Ishikawa (cell line): ENCODE results near the gene LRFN3.

Source experiments
- CEBPB ChIP-seq: IDR thresholded peaks from 2 replicates; pipeline ENCODE4 v1.6.1; 2012
- CREB1 ChIP-seq: IDR thresholded peaks from 2 replicates; pipeline ENCODE4 v1.6.1; 2012; ENCODE audit warnings: low read depth
- EGR1 ChIP-seq: IDR thresholded peaks from 2 replicates; pipeline ENCODE4 v1.6.1; 2012
- EP300 ChIP-seq: IDR thresholded peaks from 2 replicates; pipeline ENCODE4 v1.6.1; 2012; ENCODE audit warnings: borderline replicate concordance
- FOXM1 ChIP-seq: IDR thresholded peaks from 2 replicates; pipeline ENCODE4 v1.6.1; 2012; ENCODE audit warnings: low read depth, borderline replicate concordance
- MAX ChIP-seq: IDR thresholded peaks from 2 replicates; pipeline ENCODE4 v1.6.1; 2012
- NFIC ChIP-seq: IDR thresholded peaks from 2 replicates; pipeline ENCODE4 v1.6.1; 2012
- RAD21 ChIP-seq: IDR thresholded peaks from 2 replicates; pipeline ENCODE4 v1.6.1; 2012; ENCODE audit warnings: low read depth
- TAF1 ChIP-seq: IDR thresholded peaks from 2 replicates; pipeline ENCODE4 v1.6.1; 2012; ENCODE audit warnings: low read depth, mild to moderate bottlenecking
- TCF12 ChIP-seq: IDR thresholded peaks from 2 replicates; pipeline ENCODE4 v1.6.1; 2012; ENCODE audit warnings: low read depth
- TEAD4 ChIP-seq: IDR thresholded peaks from 2 replicates; pipeline ENCODE4 v1.6.1; 2012
- YY1 ChIP-seq: IDR thresholded peaks from 2 replicates; pipeline ENCODE4 v1.6.1; 2012; ENCODE audit warnings: low read depth
- ZBTB7A ChIP-seq: IDR thresholded peaks from 2 replicates; pipeline ENCODE4 v1.6.1; 2012; ENCODE audit warnings: low read depth
- TF ChIP-seq, protein P1 (sequence below): IDR thresholded peaks from 2 replicates; pipeline ENCODE4 v1.6.1; 2012
- TF ChIP-seq, protein P2 (sequence below): IDR thresholded peaks from 2 replicates; pipeline ENCODE4 v1.6.1; 2012; ENCODE audit warnings: low read depth, mild to moderate bottlenecking

Gene LRFN3

DNA sequence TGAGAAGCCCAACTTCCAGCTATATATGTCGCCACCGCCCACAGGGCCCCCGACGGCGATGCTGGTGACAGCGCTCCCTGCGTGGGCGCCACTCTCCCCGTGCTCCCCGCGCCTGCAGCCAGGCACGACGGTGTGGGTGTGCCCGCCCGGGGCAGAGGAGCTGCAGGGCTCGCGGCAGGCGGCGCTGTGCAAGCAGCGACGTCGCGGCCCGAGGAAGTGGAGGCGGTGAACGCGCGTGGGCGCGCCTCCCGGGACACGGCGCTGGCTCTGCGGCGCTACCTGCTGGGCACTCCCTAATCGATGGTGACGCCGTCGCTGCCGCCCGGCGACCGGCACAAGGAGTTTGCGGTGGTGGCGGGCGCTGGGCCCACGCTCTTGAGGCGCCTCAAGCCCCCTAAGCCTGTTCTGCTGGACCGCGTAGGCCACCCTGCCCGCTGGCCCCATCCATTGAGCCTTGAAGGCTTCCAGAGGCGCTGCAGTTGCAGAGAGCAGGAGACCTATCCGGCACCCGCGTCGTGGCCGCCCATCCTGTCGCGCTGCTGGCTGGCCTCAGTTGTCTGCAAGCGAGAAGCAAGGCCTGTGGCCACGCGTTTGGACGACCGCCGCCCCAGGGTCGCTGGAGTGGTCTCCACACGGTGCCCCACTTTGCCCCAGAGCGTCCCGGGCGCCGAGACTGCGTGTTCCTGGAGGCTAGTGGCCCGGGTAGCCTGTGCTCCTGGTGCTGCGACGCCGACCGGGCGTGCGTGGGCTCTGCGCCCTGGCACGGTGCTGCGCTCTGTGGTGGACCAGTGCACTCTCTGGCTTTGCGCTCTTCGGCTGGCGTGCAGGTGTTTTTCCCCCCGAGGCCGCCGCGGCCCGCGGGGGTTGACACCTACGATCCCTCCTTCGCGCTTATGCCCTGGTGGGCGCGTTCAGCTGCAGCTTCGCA is 23.1 kb downstream of the LRFN3 start:
- TF ChIP-seq EP300: no peak
- peak; percentile 63 for TF ChIP-seq EGR1
- TF ChIP-seq TEAD4: no peak
- peak; percentile 20; the same call in 1 of the 2 replicates for TF ChIP-seq RAD21
- TF ChIP-seq YY1: no peak
- 0 out of 2 replicates have a peak, but pooled peaks have one; percentile 32 for TF ChIP-seq MAX

DNA sequence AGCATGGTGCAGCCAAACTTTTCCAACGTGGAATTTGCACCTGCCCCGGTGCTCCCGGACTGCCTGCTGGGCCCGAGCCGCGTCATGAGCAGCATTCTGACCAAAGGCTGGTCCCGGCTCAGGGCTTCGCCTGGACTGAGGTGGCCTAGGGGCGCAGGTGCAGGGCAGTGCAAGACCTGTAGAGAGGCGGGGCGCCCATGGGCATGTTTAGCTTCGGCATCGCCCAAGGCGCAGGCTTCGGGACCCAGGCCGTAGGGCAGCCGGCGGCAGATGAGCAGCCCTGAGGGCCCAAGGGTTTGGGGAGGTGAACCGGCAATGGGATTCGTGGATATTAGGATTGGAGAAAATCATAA is 23.8 kb downstream of the LRFN3 start:
- TF ChIP-seq MAX: no peak
- TF ChIP-seq, protein P1, sequence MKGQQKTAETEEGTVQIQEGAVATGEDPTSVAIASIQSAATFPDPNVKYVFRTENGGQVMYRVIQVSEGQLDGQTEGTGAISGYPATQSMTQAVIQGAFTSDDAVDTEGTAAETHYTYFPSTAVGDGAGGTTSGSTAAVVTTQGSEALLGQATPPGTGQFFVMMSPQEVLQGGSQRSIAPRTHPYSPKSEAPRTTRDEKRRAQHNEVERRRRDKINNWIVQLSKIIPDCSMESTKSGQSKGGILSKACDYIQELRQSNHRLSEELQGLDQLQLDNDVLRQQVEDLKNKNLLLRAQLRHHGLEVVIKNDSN: no peak
- no peak for TF ChIP-seq EP300
- TF ChIP-seq TEAD4: no peak
- TF ChIP-seq EGR1: no peak
- TF ChIP-seq TAF1: no peak
- no peak for TF ChIP-seq ZBTB7A
- no peak for TF ChIP-seq TCF12

DNA sequence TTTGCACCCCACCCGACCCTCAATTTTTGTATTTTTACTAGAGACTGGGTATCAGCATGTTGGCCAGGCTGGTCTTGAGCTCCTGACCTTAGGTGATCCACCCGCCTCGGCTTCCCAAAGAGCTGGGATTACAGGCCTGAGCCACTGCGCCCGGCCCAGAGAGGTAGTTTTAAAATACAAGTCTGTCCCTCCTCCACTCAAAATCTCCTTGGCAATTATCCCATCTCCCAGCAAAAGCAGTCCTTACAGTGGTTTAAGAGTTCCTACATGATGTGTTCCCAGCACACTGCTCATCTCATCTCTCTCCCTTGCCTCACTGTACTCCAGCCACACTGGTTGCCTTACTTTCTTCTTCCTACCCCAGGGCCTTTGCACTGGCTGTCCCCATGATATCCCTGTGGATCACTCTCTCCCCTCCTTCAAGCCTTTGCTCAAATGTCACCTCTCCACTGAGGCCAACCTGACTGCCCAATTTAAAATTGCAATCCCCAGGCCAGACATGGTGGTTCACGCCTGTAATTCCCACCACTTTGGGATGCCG is 24.3 kb downstream of the LRFN3 start:
- TF ChIP-seq MAX: no peak
- TF ChIP-seq EP300: no peak
- no peak for TF ChIP-seq TCF12
- no peak for TF ChIP-seq YY1
- no peak for TF ChIP-seq ZBTB7A
- TF ChIP-seq FOXM1: no peak
- TF ChIP-seq CEBPB: no peak
- TF ChIP-seq, protein P1: no peak
- no peak for TF ChIP-seq TEAD4
- TF ChIP-seq CREB1: no peak

DNA sequence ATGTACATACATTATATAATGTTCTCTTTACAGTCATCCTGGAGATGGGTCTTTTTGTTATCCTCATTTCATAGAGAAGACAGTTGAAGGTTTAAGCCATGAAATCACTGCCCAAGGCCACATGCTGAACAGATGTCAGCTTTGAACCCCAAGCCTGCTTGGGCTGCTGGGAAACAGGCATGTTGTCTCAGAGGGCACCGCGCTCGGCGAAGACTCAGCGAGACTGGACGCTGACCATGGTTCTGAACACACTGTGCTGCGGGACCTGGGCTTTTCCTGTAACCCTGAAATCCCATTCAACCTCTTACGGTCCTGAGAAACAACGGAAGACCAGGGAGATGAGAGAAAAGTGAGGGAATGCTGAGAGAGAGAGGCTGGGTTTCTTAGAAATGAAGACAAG is 27.3 kb downstream of the LRFN3 start:
- TF ChIP-seq, protein P2, sequence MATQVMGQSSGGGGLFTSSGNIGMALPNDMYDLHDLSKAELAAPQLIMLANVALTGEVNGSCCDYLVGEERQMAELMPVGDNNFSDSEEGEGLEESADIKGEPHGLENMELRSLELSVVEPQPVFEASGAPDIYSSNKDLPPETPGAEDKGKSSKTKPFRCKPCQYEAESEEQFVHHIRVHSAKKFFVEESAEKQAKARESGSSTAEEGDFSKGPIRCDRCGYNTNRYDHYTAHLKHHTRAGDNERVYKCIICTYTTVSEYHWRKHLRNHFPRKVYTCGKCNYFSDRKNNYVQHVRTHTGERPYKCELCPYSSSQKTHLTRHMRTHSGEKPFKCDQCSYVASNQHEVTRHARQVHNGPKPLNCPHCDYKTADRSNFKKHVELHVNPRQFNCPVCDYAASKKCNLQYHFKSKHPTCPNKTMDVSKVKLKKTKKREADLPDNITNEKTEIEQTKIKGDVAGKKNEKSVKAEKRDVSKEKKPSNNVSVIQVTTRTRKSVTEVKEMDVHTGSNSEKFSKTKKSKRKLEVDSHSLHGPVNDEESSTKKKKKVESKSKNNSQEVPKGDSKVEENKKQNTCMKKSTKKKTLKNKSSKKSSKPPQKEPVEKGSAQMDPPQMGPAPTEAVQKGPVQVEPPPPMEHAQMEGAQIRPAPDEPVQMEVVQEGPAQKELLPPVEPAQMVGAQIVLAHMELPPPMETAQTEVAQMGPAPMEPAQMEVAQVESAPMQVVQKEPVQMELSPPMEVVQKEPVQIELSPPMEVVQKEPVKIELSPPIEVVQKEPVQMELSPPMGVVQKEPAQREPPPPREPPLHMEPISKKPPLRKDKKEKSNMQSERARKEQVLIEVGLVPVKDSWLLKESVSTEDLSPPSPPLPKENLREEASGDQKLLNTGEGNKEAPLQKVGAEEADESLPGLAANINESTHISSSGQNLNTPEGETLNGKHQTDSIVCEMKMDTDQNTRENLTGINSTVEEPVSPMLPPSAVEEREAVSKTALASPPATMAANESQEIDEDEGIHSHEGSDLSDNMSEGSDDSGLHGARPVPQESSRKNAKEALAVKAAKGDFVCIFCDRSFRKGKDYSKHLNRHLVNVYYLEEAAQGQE: peak; percentile 98
- TF ChIP-seq MAX (peak; percentile 71), CREB1 (no peak)

DNA sequence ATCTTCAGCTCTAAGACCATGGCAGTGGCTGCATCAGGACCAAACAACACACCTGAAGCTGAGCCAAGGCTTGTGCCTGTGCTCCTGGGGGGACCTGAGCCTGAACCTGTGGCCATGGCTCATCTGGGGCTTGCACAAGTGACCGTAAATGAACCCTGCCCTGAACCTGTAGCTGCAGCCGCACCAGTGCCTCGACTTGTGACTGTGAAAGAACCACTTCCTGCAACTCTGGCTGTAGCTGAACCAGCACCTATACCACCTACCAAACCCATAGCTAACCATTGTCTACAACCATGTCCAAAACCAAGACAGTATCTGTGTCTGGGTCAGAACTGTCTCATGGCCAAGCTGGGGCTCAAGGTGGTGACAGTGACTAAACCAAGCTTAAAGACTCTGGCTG is 30.6 kb downstream of the LRFN3 start:
- TF ChIP-seq FOXM1: no peak
- TF ChIP-seq MAX: no peak
- TF ChIP-seq, protein P2: no peak
- TF ChIP-seq TAF1: no peak
- TF ChIP-seq ZBTB7A: no peak
- no peak for TF ChIP-seq YY1
- TF ChIP-seq EGR1: no peak
- TF ChIP-seq EP300: no peak
- TF ChIP-seq, protein P1: no peak
- no peak for TF ChIP-seq TEAD4
- no peak for TF ChIP-seq TCF12
- no peak for TF ChIP-seq RAD21
- TF ChIP-seq CREB1: no peak
- TF ChIP-seq NFIC: no peak
- no peak for TF ChIP-seq CEBPB
